ENCODE data around the gene ZNF746. TPM values are rescaled to one million over a fixed set of nuclear protein-coding genes. Genes with fewer than 3 reads are reported as not detected.

Gene ZNF746
- total RNA-seq, 4 donors from 2014 or later = 12.4 to 17.4 (median 15.7) TPM

GRCh38 chr7:149471289-149471953 is 26.2 kb downstream of the ZNF746 start:
- ATAC-seq = no peak
- TF ChIP-seq POLR2A (IDR thresholded peaks at IDR 0.05) (no peak), CTCF (IDR thresholded peaks at IDR 0.05 in 4 of 5, conservative IDR thresholded peaks at IDR 0.05 in 1 of 5) (no peak)
- no peak overlapping the region for H3K4me3 ChIP-seq
- in situ Hi-C loops (cut with MboI; ENCODE audit: low sequenced_read_pairs in 4 of 4) = no loop called here
- no peak overlapping the region for H3K27ac ChIP-seq
- DNase-seq = no peak
- no peaks in the 10 kb centered on the region for H3K4me1 ChIP-seq
- H3K36me3 ChIP-seq = peaks cover 0 to 53% of the 10 kb centered on the region in 2 donors
- H3K27me3 ChIP-seq = no peaks in the 10 kb centered on the region
- no peaks in the 10 kb centered on the region for H3K9me3 ChIP-seq
- intact Hi-C loops (cut with DNase I; ENCODE audit: low total_unique reads) = no loop called here

- ATAC-seq = no peak
- Histone ChIP-seq H3K27ac (no peak overlapping the region), H3K4me3 (no peak overlapping the region), H3K36me3 (peaks cover 0 to 39% of the 10 kb centered on the region in 2 donors), H3K27me3 (no peaks in the 10 kb centered on the region), H3K4me1 (no peaks in the 10 kb centered on the region), H3K9me3 (no peaks in the 10 kb centered on the region)
- intact Hi-C loops (cut with DNase I; ENCODE audit: low total_unique reads) = no loop called here
- in situ Hi-C loops (cut with MboI; ENCODE audit: low sequenced_read_pairs in 4 of 4) = no loop called here
- TF ChIP-seq CTCF (IDR thresholded peaks at IDR 0.05 in 4 of 5, conservative IDR thresholded peaks at IDR 0.05 in 1 of 5) (no peak), POLR2A (IDR thresholded peaks at IDR 0.05) (no peak)
- no peak for DNase-seq
Measured at GRCh38 chr7:149469806-149470205, 27.8 kb downstream of the ZNF746 start.

GRCh38 chr7:149468208-149468607 is 29.4 kb downstream of the ZNF746 start:
- in situ Hi-C loops (cut with MboI; ENCODE audit: low sequenced_read_pairs in 4 of 4) (no loop called here), intact Hi-C loops (cut with DNase I; ENCODE audit: low total_unique reads) (no loop called here)
- Histone ChIP-seq H3K4me1 (no peaks in the 10 kb centered on the region), H3K27me3 (no peaks in the 10 kb centered on the region), H3K4me3 (no peak overlapping the region), H3K36me3 (peaks cover 0 to 25% of the 10 kb centered on the region in 2 donors), H3K27ac (no peak overlapping the region), H3K9me3 (no peaks in the 10 kb centered on the region)
- TF ChIP-seq POLR2A (IDR thresholded peaks at IDR 0.05) (no peak), CTCF (IDR thresholded peaks at IDR 0.05 in 4 of 5, conservative IDR thresholded peaks at IDR 0.05 in 1 of 5) (no peak)
- DNase-seq (no peak), ATAC-seq (no peak)

GRCh38 chr7:149467321-149467859 is 30.2 kb downstream of the ZNF746 start:
- in situ Hi-C loops (cut with MboI; ENCODE audit: low sequenced_read_pairs in 4 of 4) (no loop called here), intact Hi-C loops (cut with DNase I; ENCODE audit: low total_unique reads) (no loop called here)
- no peaks in the 10 kb centered on the region for H3K9me3 ChIP-seq
- TF ChIP-seq CTCF (IDR thresholded peaks at IDR 0.05 in 4 of 5, conservative IDR thresholded peaks at IDR 0.05 in 1 of 5) (no peak), POLR2A (IDR thresholded peaks at IDR 0.05) (no peak)
- no peaks in the 10 kb centered on the region for H3K27me3 ChIP-seq
- H3K27ac ChIP-seq = no peak overlapping the region
- H3K4me3 ChIP-seq = no peak overlapping the region
- no peak for ATAC-seq
- no peak for DNase-seq
- no peaks in the 10 kb centered on the region for H3K4me1 ChIP-seq
- peaks cover 0 to 16% of the 10 kb centered on the region in 2 donors for H3K36me3 ChIP-seq

All from gastrocnemius medialis (tissue), 4 donors.